ENCODE results near the gene PXYLP1.

The PXYLP1 gene

DNA sequence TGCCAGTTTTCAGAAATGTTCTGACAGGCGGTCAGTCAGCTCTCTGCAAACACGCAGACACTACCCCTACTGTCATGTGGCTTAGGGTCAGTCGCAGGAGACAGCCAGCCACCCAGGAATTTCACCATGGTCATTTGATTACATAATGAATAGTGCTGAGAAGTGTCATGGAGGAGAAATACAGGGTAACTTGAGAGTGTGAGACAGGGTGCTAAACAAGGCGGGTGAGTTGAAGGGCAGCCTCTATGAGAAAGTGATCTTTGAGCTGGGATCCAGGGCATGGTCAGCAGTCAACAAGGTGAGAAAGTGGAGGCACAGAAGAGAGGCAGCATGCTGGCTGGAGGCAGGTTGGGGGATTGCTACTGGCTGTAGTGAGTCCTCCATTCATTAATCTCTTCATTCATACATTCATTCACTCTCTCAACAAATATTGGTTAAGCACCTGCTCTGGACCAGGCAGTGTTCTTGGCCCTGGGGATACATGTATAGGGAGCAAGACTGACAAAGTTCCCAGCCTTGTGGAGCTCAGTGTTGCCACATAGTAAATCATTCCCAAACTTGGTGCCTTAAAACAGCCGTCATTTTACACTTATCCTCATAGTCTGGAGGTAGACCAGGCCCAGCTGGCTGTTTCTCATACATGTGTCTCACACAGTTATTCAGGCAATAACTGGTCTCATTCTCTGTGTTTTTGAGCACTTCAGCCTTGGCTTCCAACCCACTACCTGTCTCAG is 14.8 kb downstream of the PXYLP1 start:
- Histone ChIP-seq H3K27ac (replicated peaks) (no peak overlapping the region), H3K27me3 (ENCODE audit: insufficient read depth, poor library complexity, severe bottlenecking) (no peaks in the 10 kb centered on the region), H3K4me3 (replicated peaks; ENCODE audit: insufficient read depth, low read length) (no peak overlapping the region)
- no peak for DNase-seq (ENCODE audit: low read depth in 1 of 2, low spot score in 1 of 2)
- TF ChIP-seq SPI1 (IDR thresholded peaks at IDR 0.05; ENCODE audit: borderline replicate concordance, low read depth) (no peak), CTCF (IDR thresholded peaks at IDR 0.05; ENCODE audit: insufficient read depth, low read length) (no peak), GABPA (IDR thresholded peaks at IDR 0.05; ENCODE audit: low read depth) (no peak), POLR2AphosphoS5 (IDR thresholded peaks at IDR 0.05; ENCODE audit: low read depth) (no peak)
- TF ChIP-seq, protein P1, sequence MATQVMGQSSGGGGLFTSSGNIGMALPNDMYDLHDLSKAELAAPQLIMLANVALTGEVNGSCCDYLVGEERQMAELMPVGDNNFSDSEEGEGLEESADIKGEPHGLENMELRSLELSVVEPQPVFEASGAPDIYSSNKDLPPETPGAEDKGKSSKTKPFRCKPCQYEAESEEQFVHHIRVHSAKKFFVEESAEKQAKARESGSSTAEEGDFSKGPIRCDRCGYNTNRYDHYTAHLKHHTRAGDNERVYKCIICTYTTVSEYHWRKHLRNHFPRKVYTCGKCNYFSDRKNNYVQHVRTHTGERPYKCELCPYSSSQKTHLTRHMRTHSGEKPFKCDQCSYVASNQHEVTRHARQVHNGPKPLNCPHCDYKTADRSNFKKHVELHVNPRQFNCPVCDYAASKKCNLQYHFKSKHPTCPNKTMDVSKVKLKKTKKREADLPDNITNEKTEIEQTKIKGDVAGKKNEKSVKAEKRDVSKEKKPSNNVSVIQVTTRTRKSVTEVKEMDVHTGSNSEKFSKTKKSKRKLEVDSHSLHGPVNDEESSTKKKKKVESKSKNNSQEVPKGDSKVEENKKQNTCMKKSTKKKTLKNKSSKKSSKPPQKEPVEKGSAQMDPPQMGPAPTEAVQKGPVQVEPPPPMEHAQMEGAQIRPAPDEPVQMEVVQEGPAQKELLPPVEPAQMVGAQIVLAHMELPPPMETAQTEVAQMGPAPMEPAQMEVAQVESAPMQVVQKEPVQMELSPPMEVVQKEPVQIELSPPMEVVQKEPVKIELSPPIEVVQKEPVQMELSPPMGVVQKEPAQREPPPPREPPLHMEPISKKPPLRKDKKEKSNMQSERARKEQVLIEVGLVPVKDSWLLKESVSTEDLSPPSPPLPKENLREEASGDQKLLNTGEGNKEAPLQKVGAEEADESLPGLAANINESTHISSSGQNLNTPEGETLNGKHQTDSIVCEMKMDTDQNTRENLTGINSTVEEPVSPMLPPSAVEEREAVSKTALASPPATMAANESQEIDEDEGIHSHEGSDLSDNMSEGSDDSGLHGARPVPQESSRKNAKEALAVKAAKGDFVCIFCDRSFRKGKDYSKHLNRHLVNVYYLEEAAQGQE (IDR thresholded peaks at IDR 0.05; ENCODE audit: insufficient replicate concordance, low read depth) = no peak

- Histone ChIP-seq H3K27ac (replicated peaks) (no peak overlapping the region), H3K4me3 (replicated peaks; ENCODE audit: insufficient read depth, low read length) (no peak overlapping the region), H3K27me3 (ENCODE audit: insufficient read depth, poor library complexity, severe bottlenecking) (no peaks in the 10 kb centered on the region)
- TF ChIP-seq GABPA (IDR thresholded peaks at IDR 0.05; ENCODE audit: low read depth) (no peak), CTCF (IDR thresholded peaks at IDR 0.05; ENCODE audit: insufficient read depth, low read length) (no peak), SPI1 (IDR thresholded peaks at IDR 0.05; ENCODE audit: borderline replicate concordance, low read depth) (no peak), POLR2AphosphoS5 (IDR thresholded peaks at IDR 0.05; ENCODE audit: low read depth) (no peak)
- TF ChIP-seq, protein P1 (IDR thresholded peaks at IDR 0.05; ENCODE audit: insufficient replicate concordance, low read depth) = no peak
- no peak for DNase-seq (ENCODE audit: low read depth in 1 of 2, low spot score in 1 of 2)
Measured at GRCh38 chr3:141246958-141247301, 15.3 kb downstream of the PXYLP1 start.

DNA sequence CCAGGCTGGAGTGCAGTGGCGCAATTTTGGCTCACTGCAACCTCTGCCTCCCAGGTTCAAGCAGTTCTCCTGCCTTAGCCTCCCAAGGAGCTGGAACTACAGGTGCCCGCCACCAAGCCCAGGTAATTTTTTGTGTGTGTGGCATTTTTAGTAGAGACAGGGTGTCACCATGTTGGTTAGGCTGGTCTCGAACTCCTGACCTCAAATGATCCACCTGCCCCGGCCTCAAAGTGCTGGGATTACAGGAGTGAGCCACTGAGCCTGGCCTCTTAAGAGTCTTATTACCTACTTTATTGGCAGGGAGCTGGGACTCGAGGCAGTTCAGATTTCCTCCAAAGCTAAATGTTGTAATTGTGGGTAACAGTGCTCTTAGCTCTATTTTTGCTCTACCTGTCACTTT is 16.4 kb downstream of the PXYLP1 start:
- Histone ChIP-seq H3K27ac (replicated peaks) (no peak overlapping the region), H3K27me3 (ENCODE audit: insufficient read depth, poor library complexity, severe bottlenecking) (no peaks in the 10 kb centered on the region), H3K4me3 (replicated peaks; ENCODE audit: insufficient read depth, low read length) (no peak overlapping the region)
- no peak for DNase-seq (ENCODE audit: low read depth in 1 of 2, low spot score in 1 of 2)
- TF ChIP-seq GABPA (IDR thresholded peaks at IDR 0.05; ENCODE audit: low read depth) (no peak), POLR2AphosphoS5 (IDR thresholded peaks at IDR 0.05; ENCODE audit: low read depth) (no peak), CTCF (IDR thresholded peaks at IDR 0.05; ENCODE audit: insufficient read depth, low read length) (no peak), SPI1 (IDR thresholded peaks at IDR 0.05; ENCODE audit: borderline replicate concordance, low read depth) (no peak)
- TF ChIP-seq, protein P1 (IDR thresholded peaks at IDR 0.05; ENCODE audit: insufficient replicate concordance, low read depth) = no peak
